Activated gamma-delta T cell treated with anti-CD3 and anti-CD28 coated beads, Interleukin-2, amount 50 U/mL, for 16 hours (primary cell): ENCODE results near the gene CIPC.

Experiments
- DNase-seq: peaks from one replicate; pipeline ENCODE4 v3.0.0-alpha.2; 2020; ENCODE audit warnings: low read depth

Gene CIPC

DNA sequence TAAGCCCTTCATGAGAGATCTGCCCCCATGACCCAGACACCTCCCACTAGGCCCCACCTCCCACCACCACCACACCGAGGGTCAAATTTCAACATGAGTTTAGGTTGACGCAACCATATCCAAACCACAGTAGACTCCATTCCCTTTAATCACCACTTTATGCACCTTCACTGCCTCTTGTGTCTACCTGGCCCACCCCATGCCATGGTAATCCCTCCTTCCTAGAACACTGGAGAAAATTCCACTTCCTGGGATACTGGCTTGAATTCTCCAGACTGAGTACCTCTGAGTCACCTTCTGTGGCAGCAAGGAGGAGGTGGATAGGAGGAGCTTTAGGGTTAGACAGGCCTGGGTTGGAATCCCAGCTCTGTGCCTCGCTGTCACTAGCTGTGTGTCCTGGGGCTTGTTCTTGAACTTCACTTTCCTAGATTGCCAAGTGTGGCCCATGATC is 26.1 kb upstream of the CIPC start:
- no peak for DNase-seq

DNA sequence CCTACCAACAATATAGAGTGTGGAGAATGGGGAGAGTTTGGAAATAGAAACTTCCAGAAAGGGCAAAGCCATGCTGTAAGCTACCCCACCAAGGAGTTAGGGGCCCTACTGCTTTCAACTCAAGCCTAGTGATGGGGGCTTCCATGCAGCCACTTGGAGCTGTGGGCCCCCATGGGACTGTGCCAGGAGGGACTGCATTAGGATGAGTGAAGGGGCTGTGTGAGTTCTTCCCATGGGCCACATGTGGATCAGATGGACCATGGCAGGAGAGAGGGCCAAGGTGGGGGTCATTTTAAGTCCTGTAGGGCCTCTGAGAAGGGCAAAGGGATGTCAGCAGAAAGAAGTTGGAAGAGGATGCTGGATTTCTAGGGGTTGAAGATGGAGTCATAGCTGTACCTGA is 23.1 kb upstream of the CIPC start:
- no peak for DNase-seq

DNA sequence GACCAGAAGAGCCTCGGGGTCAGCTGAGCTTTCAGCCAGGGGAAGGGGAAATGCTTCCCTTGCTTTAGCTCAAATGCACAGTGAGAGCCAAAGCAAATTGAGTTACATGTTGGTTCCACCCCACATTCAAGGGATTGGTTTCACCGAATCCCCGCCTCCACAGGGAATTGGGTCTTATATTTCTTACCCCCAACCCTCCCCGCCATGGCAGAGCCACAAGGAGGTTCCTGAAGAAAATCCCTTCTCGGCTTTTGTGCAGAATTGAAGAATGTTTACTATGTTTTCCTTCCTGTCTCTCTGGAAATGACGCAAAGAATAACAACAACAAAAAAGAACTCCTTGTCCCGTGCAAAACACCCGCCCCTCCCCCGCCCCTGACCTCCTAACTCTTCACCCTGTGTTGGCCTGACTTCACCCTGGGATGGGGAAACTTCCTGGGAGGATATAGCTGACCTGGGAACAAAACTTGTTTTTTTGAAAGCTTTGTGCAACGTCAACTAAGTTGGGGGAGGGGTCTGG is 21.9 kb upstream of the CIPC start:
- no peak for DNase-seq

DNA sequence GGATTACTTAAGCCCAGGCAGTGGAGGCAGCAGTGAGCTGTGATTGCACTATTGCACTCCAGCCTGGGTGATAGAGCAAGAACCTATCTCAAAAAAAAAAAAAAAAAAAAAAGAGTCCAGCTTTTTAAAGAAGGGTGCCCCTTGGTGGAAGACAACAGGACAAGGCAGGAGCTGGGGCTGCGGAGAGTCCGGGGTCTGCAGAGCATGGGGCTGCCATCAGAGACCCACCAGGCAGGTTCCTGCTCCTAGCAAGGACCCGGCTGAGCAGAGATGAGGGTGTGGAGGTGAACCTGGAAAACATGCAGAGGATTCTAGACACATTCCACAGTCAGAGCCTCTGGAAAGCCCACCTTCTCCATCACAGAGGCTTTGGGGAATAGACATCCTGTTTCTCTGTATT is 21.0 kb upstream of the CIPC start:
- DNase-seq: no peak

DNA sequence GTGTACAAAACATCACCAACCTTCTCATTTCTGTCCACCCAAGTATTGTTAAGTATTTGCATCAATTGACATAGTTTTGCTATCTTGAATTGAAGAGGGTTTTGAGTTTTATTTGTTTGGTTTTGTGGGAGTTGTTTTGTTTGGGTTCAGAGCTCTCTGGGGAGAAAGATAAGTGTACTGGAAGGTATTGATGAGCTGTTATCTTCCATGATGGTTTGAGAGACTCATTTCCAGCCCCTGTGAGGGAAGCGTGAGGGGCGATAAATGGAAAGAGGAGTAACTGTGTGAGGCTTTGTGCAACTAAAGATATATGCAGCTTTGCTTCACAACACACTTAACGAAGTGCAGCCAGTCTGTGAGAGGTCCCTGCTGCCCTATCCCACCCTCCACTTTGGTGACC is 15.7 kb upstream of the CIPC start:
- DNase-seq: no peak

DNA sequence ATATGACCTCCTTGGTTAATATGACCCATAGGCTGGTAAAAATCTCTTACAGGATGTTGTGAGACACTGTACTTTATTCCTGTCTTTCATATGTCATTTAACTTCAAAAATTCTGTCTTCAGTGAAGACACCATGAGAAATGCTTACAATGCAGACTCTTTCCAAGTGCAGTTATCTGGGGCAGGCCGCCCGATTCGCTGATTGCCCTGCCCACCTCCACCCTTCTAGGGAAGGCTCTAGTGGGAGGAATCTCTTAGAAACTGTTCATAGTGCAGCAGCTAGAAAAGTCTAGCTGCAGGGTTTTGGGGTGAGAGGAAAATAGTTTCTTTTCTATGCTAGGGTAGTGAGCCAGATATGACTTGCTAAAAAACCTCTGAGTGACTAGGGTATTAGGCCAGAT is 15.0 kb upstream of the CIPC start:
- DNase-seq: no peak

DNA sequence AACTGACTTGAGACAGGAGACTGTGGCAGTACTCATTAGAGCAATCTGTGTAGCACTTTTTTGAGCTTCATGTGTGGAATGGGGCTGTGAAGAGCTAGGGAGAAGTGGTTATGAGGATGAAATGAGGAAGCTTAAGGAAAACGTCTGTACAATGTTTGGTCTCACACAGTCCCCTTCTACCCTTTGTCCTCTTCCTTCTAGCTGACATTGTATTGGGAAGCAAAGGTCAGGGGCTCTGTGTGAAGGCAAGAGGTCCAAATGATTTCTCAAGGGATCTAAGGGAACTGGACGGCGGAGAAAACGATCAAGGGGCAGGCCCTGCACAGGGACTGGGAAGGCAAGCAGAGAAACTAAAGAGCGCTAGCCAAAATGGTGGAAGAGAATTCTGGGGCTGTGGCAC is 13.1 kb upstream of the CIPC start:
- DNase-seq: no peak

DNA sequence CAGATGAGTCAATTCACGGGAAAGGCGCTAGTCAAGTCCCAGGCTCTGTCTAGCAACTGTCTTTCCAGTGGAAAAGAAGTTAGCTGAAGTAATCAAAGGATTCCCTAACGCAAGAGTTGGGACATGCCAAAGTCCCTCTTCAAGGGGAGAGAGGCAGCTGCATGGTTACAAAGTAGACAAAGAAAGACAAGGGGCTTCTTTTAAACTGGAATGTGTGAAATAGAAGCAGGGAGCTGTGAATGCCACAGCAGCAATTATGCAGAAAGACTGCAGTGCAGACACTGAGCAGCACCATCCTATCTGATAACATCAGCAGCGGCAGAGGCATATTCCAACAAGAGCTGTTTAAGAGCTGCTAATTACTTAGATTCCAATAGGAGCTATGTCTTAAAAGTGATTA is 12.5 kb upstream of the CIPC start:
- no peak for DNase-seq

DNA sequence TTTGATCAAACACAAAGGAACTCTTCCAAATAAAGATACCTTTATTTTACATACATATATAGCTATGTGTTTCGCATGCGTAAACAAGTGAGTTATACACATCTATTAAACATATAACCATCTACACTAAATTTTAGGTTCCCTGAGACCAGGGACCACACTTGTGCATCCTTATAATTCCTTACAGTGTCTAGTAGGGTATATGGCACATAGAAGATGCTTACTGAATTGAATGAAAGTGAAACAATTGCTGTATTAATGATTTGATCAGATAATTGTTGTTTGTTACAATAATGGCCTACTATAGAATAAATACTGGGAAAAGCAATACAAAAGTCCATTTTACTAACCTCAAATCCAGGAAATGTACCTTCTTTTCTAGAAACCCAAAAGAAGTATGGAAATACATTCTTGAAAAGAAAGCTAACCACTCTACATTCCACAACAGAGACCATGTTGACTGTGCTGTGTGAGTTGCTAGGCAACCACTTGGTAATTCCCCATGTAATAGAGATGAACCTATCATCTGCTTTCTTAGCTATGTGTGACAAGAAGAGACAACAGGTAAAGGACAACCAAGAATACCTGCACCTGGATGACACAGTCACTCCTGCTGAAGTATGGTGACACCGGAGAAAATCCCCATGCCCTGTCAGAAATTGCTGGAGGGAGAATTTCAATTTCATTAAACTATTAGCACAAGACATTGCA is 11.9 kb upstream of the CIPC start:
- no peak for DNase-seq

DNA sequence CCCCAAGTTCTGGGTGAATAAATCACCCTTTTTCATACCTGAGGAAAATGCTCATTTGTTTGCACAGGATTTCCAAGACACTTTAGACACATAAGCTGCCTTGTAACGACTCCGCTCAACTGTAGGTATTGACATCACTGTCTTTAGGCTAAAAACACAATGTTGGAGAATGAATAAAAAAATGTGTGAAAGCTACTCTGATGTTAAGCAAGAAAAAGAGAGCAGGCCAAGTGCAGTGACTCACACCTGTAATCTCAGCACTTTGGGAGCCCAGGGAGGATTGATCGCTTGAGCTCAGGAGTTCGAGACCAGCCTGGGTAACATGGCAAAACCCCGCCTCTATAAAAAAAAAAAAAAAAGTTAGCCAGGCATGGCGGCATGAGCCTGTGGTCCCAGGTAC is 11.1 kb upstream of the CIPC start:
- no peak for DNase-seq

DNA sequence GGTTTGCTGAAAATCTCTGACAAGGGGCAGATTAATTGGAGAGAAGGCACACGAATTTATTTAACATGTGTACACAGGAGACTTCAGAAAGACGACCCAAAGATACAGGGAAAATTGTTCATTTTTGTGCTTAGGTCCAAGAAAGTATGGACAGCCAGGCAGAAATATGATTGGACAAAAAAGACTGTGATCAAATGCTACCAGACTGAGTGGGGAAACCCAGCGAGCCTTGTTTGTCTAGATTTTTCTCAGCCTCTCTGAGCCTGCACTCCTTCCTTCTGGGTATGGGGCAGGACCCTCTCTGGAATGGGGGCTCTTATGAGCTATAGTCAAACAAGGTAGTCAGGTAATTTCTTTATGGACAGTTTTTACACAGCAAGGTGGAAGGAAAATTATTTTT is 10.4 kb upstream of the CIPC start:
- DNase-seq: no peak

DNA sequence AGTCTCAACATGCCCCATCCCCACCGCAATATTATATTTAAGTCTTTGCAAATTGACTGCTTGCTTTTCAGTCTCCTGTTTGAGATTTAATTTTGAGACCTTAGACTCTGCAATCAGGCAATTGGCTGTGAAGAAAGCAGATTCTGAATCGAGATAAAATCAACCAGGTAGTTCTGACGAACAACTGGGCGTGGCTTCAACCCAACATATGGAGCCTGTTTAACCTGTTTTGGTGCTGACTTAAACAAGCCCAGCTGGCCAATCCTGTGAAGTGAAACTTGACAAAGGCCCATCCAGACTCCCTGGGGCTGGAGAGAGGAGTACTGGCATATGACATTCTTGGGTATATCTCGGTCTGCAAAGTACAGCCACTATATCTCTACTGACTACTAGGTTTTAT is 9.8 kb upstream of the CIPC start:
- DNase-seq: no peak

DNA sequence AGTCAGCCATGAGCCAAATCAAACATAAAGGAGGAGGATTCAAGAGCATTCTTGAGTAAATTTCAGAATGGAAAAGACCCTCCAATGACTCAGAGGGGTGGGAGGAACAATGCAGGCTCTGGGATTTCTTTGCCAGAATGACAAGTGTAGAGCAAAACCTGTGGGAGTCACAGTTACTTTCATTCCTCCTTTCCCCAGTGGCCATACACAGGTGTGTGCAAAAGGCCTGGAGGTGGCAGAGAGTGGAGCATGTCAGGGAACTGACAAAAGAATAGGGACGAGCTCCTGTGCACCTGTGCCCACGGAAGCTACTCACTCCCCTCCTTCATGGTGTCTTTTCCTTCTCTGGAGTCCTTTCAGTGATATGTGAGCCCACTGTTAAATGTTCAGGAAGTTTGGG is 9.4 kb upstream of the CIPC start:
- DNase-seq: no peak

DNA sequence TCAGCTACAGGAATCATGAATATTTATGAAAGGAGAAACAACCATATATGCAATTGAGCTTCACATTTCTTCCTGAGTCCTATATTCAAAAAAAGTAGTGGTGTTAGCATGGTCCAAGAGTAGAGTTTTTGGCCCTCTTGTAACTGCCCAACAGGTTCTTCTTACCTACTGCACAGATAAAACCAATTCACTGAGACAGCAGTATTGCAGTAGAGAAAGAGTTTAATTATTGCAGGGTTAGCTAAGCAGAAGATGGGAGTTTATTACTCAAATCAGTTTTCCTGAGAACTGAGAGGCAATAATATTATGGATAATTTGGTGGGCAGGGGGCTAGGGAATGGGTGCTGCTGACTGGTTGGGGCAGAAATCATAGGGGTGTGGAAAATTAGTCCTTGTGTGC is 6.5 kb upstream of the CIPC start:
- no peak for DNase-seq

DNA sequence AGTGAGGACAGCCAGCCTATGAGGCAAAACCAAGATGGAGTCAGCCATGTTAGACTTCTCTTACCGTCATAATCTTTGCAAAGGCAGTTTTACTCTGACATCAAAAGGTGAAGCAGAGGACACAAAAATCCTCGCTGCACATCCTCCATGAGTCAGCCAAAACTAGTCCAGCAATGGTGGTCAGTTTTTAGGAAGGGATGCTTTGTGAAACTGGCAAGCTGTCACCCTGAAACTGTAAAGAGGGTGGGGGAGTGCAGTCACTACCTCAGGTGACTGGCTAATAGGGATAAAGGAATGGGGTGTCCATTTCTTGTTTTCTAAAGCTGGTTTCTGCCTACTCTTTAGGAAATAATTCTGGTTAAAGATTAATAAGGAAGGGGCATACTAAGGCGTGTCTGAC is 5.4 kb upstream of the CIPC start:
- DNase-seq: no peak

DNA sequence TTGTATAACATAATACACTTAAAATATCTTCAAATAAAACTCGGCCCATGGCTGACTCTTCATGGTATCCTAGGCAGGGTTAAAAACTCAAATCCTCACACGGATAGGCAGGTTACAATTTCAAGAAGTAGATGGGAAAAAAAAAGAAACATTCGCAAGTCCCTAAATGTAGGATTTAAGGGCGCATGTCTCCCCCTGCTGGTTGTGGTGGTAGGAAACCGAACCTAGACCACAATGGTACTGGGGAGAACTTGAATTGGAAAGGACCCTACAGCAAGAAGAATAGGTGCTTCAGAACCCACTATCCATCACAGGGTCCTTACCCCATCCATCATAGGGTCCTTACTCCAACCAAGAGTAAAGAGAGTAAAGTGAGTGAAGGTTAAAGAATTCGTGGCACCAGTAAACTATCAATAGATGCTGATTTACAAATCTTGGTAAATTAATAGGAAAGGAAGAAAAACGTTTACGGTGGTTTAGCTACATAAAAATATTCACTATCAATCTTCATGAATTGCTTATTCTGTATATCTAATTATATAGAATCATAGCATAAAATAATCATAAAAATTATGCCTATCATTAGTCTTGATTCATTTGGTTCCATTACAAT is 3.3 kb upstream of the CIPC start:
- peak; percentile 72 for DNase-seq

DNA sequence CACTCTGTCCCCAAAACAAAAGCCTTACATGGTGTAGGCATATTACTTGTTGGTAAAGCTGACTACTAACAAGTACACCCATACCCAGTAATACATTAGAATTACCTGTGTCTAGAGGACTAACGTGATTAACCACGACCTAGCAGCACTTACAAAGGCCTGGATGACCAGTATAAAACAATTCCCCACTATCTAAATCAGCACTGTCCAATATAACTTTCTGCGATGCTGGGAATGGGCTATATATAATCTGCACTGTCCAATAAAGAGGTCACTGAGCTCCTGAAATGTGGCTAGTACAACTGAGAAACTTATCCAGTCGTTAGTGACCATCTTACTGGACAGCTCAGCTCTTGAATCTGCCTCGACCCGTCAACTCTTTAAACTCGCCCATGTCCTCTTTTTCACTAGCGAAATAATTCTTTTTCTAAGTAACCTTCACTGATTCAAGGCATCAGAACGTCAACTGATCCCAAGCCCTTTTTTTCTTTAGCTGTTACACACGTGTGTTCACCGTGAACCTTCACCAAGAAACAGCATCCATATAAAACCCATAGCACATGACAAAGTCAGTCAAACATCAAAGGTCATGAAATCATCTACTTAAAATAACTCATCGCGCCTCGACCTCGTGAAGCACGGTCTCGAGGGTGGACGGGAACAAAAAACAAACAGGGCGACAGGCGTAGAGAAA is 905 bp upstream of the CIPC start:
- no peak for DNase-seq

DNA sequence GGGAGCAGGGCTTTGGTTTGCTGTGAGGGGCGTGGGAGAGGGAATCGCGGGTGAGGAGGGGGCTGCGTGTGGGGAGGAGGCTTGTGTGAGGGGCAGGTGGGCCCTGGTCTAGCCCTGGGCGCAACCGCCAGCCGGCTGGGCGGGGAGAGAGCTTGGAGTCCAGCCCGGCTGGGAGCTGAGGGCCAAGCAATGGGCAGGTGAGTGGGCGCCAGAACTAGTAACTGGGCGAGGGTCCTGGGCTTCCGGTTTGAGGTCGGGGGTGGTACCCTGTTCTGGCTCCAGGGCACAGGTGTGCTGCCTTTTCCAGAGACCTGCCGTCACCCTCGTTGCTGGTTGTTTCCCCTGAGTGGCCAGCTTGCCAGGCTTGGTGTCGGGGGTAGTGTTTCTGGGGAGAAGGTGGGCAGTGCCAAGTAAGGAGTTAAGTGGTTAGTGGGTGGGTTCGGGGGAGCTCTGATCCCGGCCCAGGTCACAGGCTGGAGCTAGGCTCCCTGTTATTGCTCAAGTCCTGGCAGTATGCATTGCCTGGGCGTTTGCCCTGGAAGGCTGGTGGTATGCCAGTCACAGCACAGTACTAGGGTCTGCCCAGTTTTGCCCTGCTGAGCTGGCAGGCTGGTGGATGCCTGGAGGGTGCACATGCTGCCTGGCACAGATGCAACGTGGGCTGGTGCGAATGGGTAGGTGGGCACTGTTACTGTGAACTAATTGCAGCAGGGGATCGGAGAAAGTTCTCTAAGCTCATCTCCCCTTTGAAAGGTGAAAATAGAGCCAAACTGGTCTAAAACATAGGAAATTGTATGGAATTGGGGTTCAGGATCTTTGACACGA is 683 bp downstream of the CIPC start:
- no peak for DNase-seq

DNA sequence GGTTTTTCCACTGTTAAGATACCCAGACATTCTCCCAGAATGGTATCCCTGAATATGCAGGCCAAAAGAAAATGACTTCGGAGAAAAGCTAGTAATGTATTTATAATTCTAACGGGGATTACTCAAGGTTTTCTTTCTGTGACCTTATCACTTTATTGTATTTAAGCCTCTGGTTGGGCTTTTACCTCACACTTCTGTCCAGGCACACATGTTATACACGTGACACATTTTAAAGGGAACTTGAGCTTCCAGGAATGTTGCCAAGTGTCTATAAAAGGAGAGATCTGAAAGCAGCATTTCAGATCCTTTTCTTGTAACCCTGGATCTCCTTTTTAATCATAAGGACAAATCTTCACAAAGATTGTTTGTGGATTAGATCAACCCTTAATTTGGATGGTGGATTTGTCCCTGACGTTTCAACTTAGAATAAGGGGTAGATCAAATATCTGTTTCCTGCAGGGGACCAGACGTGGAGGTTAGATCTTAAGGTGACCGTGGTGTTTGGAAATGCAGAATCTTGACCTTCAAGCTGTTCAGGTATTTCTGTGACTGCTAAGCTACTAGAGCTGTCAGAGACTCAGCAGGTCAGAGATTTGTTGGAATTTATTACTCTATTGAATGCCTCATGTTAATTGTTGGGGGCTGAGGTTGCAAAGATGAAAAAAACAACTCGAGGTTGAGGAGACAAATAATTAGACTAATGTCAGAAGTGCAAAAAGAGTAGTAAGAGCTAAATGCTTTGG is 1.5 kb downstream of the CIPC start:
- no peak for DNase-seq

DNA sequence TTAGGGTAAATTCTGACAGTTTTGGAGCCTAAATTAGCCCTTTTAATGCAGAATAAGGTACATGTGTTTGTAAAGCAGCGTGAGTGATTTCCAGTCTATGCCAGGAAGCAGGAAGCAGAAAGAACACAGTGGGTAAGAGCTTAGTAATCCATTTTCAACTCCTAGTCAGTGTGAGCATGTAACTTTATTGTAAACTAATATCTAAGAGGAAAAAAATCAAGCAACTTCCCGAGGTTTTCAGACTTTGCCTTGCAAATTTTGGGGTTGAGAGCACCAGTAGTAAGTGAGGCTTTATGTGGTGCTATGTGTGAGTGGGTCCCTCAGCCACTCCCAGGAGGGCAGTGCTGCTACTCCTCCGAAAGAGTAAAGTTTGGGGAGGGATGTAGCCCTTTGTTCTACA is 2.9 kb downstream of the CIPC start:
- no peak for DNase-seq

DNA sequence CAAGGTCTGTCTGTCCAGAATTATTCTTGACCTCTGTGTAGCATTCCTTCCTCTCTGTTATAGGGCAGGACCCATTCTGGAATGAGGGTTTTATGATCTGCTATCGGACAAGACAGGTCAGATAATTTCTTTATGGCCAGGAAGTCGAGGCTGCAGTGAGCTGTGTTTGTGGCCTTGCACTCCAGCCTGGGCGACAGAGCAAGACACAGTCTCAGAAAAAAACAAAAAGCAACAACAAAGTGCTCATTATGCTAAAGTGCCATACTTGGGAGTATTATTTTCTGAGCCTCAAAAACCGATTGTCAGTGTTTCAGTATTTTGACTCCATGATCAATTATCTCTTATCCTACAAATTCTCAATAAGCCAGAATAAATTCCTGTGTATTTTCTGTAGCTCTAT is 4.1 kb downstream of the CIPC start:
- no peak for DNase-seq

DNA sequence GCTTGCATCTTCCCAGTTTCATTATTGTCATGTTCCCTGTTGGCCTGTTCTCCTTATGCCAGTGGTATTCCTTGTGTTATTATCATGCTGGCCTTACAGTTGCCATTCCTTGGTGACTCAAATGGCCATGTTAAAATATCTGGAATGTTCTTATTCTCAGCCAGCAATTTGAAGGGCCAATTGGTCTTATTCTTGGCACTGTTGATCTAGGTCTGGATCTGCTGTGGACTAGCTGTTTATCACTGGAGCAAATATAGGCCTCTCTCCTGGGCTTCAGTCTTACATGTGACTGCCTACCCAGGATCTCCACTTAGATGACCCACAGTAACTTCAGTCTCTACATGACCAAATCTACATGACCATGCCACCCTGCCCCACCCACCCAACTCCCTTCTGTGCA is 5.4 kb downstream of the CIPC start:
- DNase-seq: no peak
